H9 (cell line): ENCODE data around the gene IMMP2L. TPM values are rescaled to one million over a fixed set of nuclear protein-coding genes. Genes with fewer than 3 reads are reported as not detected.

ENCODE experiments used
- DNase-seq: peaks from one replicate; pipeline ENCODE4 v3.0.0-alpha.2; 2017
- H2AFZ ChIP-seq: one replicate; pipeline ENCODE4 v1.6.1; 2013; ENCODE audit warnings: mild to moderate bottlenecking, low read length, control low read depth, moderate library complexity
- H2AK5ac ChIP-seq: 2 replicates; pipeline ENCODE4 v1.6.1; 2013; ENCODE audit warnings: low read length, control low read depth, mixed read lengths; ENCODE audit not compliant: insufficient read length
- H2BK120ac ChIP-seq: one replicate; pipeline ENCODE4 v1.6.1; 2013; ENCODE audit warnings: low read depth, mild to moderate bottlenecking, low read length, control low read depth, inconsistent platforms; ENCODE audit not compliant: poor library complexity, severe bottlenecking
- H2BK12ac ChIP-seq: 2 replicates; pipeline ENCODE4 v1.6.1; 2013; ENCODE audit warnings: low read length, control low read depth, mixed read lengths, low read depth; ENCODE audit not compliant: insufficient read length
- H2BK15ac ChIP-seq: 2 replicates; pipeline ENCODE4 v1.6.1; 2013; ENCODE audit warnings: low read depth, low read length, control low read depth
- H2BK20ac ChIP-seq: one replicate; pipeline ENCODE4 v1.6.1; 2013; ENCODE audit warnings: low read depth, mild to moderate bottlenecking, low read length, control low read depth, inconsistent platforms; ENCODE audit not compliant: poor library complexity, severe bottlenecking
- H2BK5ac ChIP-seq: 2 replicates; pipeline ENCODE4 v1.6.1; 2013; ENCODE audit warnings: low read length, control low read depth, mixed read lengths; ENCODE audit not compliant: insufficient read length
- H3K14ac ChIP-seq: 2 replicates; pipeline ENCODE4 v1.6.1; 2013; ENCODE audit warnings: low read length, control low read depth; ENCODE audit not compliant: insufficient read depth
- H3K18ac ChIP-seq: 2 replicates; pipeline ENCODE4 v1.6.1; 2013; ENCODE audit warnings: low read depth, mild to moderate bottlenecking, mixed read lengths, low read length, control low read depth; ENCODE audit not compliant: insufficient read length
- H3K23ac ChIP-seq: 2 replicates; pipeline ENCODE4 v1.6.1; 2013; ENCODE audit warnings: low read length, control low read depth, mixed read lengths, low read depth; ENCODE audit not compliant: insufficient read length
- H3K23me2 ChIP-seq: 2 replicates; pipeline ENCODE4 v1.6.1; 2013; ENCODE audit warnings: low read depth, mild to moderate bottlenecking, mixed read lengths, low read length, control low read depth; ENCODE audit not compliant: insufficient read length, poor library complexity, severe bottlenecking
- H3K27ac ChIP-seq: 2 replicates; pipeline ENCODE4 v1.5.1; 2013; ENCODE audit warnings: low read length, control low read depth, mixed read lengths, low read depth; ENCODE audit not compliant: insufficient read length
- H3K27me3 ChIP-seq: 2 replicates; pipeline ENCODE4 v1.6.1; 2013; ENCODE audit warnings: low read length, control low read depth, inconsistent platforms; ENCODE audit not compliant: insufficient read depth
- H3K4ac ChIP-seq: 2 replicates; pipeline ENCODE4 v1.6.1; 2013; ENCODE audit warnings: low read depth, mild to moderate bottlenecking, control low read depth, inconsistent platforms, low read length, moderate library complexity
- H3K4me1 ChIP-seq: 2 replicates; pipeline ENCODE4 v1.6.1; 2013; ENCODE audit warnings: low read length, control low read depth, inconsistent platforms; ENCODE audit not compliant: insufficient read depth
- H3K4me2 ChIP-seq: 2 replicates; pipeline ENCODE4 v1.6.1; 2013; ENCODE audit warnings: low read length, control low read depth, mixed read lengths; ENCODE audit not compliant: insufficient read length, insufficient read depth
- H3K56ac ChIP-seq: 2 replicates; pipeline ENCODE4 v1.6.1; 2013; ENCODE audit warnings: low read depth, mild to moderate bottlenecking, mixed read lengths, low read length, control low read depth; ENCODE audit not compliant: insufficient read length
- H3K79me1 ChIP-seq: 2 replicates; pipeline ENCODE4 v1.6.1; 2013; ENCODE audit warnings: low read depth, mild to moderate bottlenecking, moderate library complexity, low read length, control low read depth, inconsistent platforms; ENCODE audit not compliant: insufficient read depth, poor library complexity, severe bottlenecking
- H3K79me2 ChIP-seq: 2 replicates; pipeline ENCODE4 v1.6.1; 2013; ENCODE audit warnings: low read length, control low read depth, inconsistent platforms; ENCODE audit not compliant: insufficient read depth
- H3K9ac ChIP-seq: 2 replicates; pipeline ENCODE4 v1.6.1; 2013; ENCODE audit warnings: low read length, control low read depth, mixed read lengths; ENCODE audit not compliant: insufficient read length; ENCODE audit errors: extremely low read depth
- H3K9me3 ChIP-seq: one replicate; pipeline ENCODE4 v1.6.1; 2013; ENCODE audit warnings: low read depth, low read length, inconsistent platforms; ENCODE audit not compliant: control insufficient read depth
- H3T11ph ChIP-seq: one replicate; pipeline ENCODE4 v1.6.1; 2013; ENCODE audit warnings: mild to moderate bottlenecking, low read length, control low read depth, inconsistent platforms
- H4K20me1 ChIP-seq: one replicate; pipeline ENCODE4 v1.6.1; 2013; ENCODE audit not compliant: control insufficient read depth, insufficient read length, insufficient read depth
- H4K5ac ChIP-seq: 2 replicates; pipeline ENCODE4 v1.6.1; 2013; ENCODE audit warnings: low read depth, mild to moderate bottlenecking, mixed read lengths, low read length, control low read depth; ENCODE audit not compliant: insufficient read length
- H4K8ac ChIP-seq: replicated peaks from 2 replicates; pipeline ENCODE4 v1.6.1; 2013; ENCODE audit warnings: low read length, control low read depth, mixed read lengths, low read depth; ENCODE audit not compliant: insufficient read length
- H4K91ac ChIP-seq: 2 replicates; pipeline ENCODE4 v1.6.1; 2013; ENCODE audit warnings: low read depth, mild to moderate bottlenecking, moderate library complexity, mixed read lengths, low read length, control low read depth; ENCODE audit not compliant: insufficient read length
- H3K27ac Mint-ChIP-seq, 3 experiments: 2 replicates in 2 of 3; 3 replicates in 1 of 3; pipeline ENCODE4 v1.8.0; 2020 to 2021; ENCODE audit warnings: mixed read lengths in 3 of 3, mild to moderate bottlenecking in 1 of 3, moderate library complexity in 1 of 3
- H3K27me3 Mint-ChIP-seq: 2 replicates; pipeline ENCODE4 v1.8.0; 2021; ENCODE audit warnings: low read depth, mild to moderate bottlenecking, moderate library complexity, mixed read lengths
- H3K36me3 Mint-ChIP-seq, 3 experiments: 2 replicates in 2 of 3; 3 replicates in 1 of 3; pipeline ENCODE4 v1.8.0; 2020 to 2021; ENCODE audit warnings: low read depth in 3 of 3, mixed read lengths in 3 of 3; ENCODE audit not compliant: insufficient read depth in 1 of 3
- H3K4me1 Mint-ChIP-seq, 2 experiments: 2 replicates each; pipeline ENCODE4 v1.8.0; 2020; ENCODE audit warnings: mixed read lengths in 2 of 2
- H3K4me3 Mint-ChIP-seq, 2 experiments: 2 replicates in 1 of 2; 3 replicates in 1 of 2; pipeline ENCODE4 v1.8.0; 2020 to 2021; ENCODE audit warnings: mild to moderate bottlenecking in 2 of 2, mixed read lengths in 2 of 2, moderate library complexity in 1 of 2
- H3K9me3 Mint-ChIP-seq, 2 experiments: 2 replicates in 1 of 2; 3 replicates in 1 of 2; pipeline ENCODE4 v1.8.0; 2020; ENCODE audit warnings: mild to moderate bottlenecking in 2 of 2, mixed read lengths in 2 of 2, moderate library complexity in 1 of 2
- WGBS: extraction: QIAGEN DNeasy Blood & Tissue Kit; methylation state at CpG from one replicate; pipeline ENCODE4 v1.1.7; 2013; ENCODE audit warnings: missing lambda C conversion rate, low lambda C conversion rate, mixed read lengths; ENCODE audit not compliant: insufficient read length; ENCODE audit errors: extremely low coverage; 5-methylcytosine and 5-hydroxymethylcytosine counted together
- total RNA-seq: library from RNA; stranded (reverse); gene quantifications from 2 replicates; pipeline ENCODE4 v1.2.1, GENCODE V29; 2021
- TF ChIP-seq, protein P1 (sequence below): fragments of 200-600 bp; sonication (generic); conservative IDR thresholded peaks from 3 replicates; pipeline ENCODE4 v1.8.0; 2021; ENCODE audit warnings: antibody characterized with exemption, mild to moderate bottlenecking

The IMMP2L gene
- total RNA-seq, 1 experiment from 2014 or later, result 14.7 TPM

DNA sequence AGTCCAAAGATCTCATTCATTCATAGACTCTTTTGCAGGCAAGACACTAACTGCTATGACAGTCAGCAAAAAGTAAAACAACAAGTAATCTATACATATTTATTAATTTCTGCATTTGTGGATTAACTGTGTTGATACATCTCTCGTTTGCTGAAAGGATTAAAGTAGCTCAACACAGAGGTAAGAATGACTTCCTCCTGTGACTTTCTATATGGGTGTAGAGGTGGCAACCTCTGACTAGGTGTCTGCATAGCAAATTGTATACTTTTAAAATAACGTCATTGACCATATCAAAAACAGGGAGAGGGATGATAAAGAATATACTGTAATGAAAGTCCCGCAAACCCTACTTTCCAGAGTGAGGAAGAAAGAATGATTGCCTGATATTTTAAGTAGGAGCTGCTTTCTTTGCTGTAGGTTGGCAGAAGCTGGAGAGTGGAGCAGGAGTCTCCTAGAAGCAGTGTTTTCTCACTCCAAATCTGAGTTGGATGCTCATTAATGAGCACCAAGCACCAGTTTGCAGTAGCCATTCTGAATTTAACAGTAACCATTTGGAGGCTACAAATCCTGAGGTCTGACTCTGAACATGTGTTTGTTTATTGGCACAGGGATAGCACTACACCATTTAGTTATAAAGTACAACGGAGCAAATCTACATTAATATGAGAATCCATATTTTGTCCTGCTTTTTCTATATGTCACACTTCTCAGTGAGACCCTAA is 480.6 kb downstream of the IMMP2L start:
- Histone ChIP-seq H3K56ac (no peak overlapping the region), H3K27me3 (no peaks in the 10 kb centered on the region), H3K79me1 (no peaks in the 10 kb centered on the region), H3K9ac (no peak overlapping the region), H3T11ph (no peak overlapping the region), H4K8ac (no peak overlapping the region), H3K4me2 (no peak overlapping the region), H3K27ac (no peak overlapping the region), H3K79me2 (no peaks in the 10 kb centered on the region), H3K4ac (no peak overlapping the region), H3K23ac (no peak overlapping the region), H2BK15ac (no peak overlapping the region), H2BK20ac (no peak overlapping the region), H3K18ac (no peak overlapping the region), H4K20me1 (no peaks in the 10 kb centered on the region), H2AFZ (no peak overlapping the region), H3K14ac (no peak overlapping the region), H4K91ac (no peak overlapping the region), H2AK5ac (no peak overlapping the region), H2BK5ac (no peak overlapping the region), H4K5ac (no peak overlapping the region), H3K9me3 (no peaks in the 10 kb centered on the region), H3K23me2 (no peaks in the 10 kb centered on the region), H2BK120ac (no peak overlapping the region), H2BK12ac (no peak overlapping the region), H3K4me1 (peaks cover 4% of the 10 kb centered on the region)
- TF ChIP-seq, protein P1, sequence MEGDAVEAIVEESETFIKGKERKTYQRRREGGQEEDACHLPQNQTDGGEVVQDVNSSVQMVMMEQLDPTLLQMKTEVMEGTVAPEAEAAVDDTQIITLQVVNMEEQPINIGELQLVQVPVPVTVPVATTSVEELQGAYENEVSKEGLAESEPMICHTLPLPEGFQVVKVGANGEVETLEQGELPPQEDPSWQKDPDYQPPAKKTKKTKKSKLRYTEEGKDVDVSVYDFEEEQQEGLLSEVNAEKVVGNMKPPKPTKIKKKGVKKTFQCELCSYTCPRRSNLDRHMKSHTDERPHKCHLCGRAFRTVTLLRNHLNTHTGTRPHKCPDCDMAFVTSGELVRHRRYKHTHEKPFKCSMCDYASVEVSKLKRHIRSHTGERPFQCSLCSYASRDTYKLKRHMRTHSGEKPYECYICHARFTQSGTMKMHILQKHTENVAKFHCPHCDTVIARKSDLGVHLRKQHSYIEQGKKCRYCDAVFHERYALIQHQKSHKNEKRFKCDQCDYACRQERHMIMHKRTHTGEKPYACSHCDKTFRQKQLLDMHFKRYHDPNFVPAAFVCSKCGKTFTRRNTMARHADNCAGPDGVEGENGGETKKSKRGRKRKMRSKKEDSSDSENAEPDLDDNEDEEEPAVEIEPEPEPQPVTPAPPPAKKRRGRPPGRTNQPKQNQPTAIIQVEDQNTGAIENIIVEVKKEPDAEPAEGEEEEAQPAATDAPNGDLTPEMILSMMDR, result no peak
- Mint-ChIP-seq H3K9me3 (no peaks in the 10 kb centered on the region; a peak in 1 of 5 replicates), H3K4me3 (no peak overlapping the region), H3K4me1 (peaks cover 24 to 30% of the 10 kb centered on the region in 2 experiments), H3K36me3 (peaks cover 0 to 2% (median 0%) of the 10 kb centered on the region in 3 experiments; a peak in 1 of 7 replicates), H3K27me3 (no peaks in the 10 kb centered on the region), H3K27ac (peak overlapping the region in 1 of 3 experiments; percentile 44; a peak in 2 of 7 replicates)
- no peak for DNase-seq
- WGBS, result no CpG with 5 or more reads among the region's 4 CpGs
